ENCODE measurements around the gene KIF18B. TPM values are rescaled to one million over a fixed set of nuclear protein-coding genes. Genes with fewer than 3 reads are reported as not detected.

KIF18B gene
- total and polyA plus RNA-seq, 2 donors (not counting 3 experiments of a cell fraction or from before 2014, with no cell fraction given), result 24.5 to 50.3 TPM

DNA sequence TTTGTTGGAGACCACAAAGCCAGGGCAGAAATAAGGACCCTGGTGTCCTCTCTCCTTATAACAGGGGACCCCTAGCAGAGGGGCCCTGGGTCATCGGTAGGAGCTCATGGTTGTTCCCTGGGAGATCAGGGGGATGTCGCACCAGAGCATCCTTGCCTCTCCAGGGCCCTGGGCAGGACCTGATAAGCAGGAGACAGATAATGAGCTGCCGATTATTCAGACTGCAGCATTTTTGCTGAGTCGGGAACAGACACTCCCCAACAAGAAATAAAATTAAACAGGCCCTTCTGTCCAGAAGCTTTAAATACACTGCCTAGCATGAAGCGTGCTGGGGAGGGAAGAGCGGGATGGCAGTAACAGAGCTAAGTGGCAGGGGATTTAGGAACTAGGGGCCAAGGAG lies 16.9 kb downstream of the KIF18B start:
- no peaks in the 10 kb centered on the region for H4K20me1 ChIP-seq (replicated peaks; ENCODE audit: control insufficient read depth, extremely low read depth, insufficient read depth, low read length)
- dilution Hi-C loops (cut with MboI; ENCODE audit: extremely low pct_ligation_motif_present, low sequenced_read_pairs) (no loop called here), intact Hi-C loops (cut with micrococcal nuclease) (no loop called here)
- H3K4me3 ChIP-seq (replicated peaks in 1 of 3; ENCODE audit: insufficient read depth in 1 of 3, low read depth in 1 of 3, low read length in 3 of 3), result no peak overlapping the region
- no TSS peak for BruUV-seq (replicated peaks)
- no peak for FAIRE-seq
- no peaks in the 10 kb centered on the region for H3K9me3 ChIP-seq (replicated peaks; ENCODE audit: control insufficient read depth, insufficient read depth, low read length)
- no peak overlapping the region for H3K27ac ChIP-seq (ENCODE audit: insufficient read depth, low read depth, low read length)
- H3K9me1 ChIP-seq (replicated peaks; ENCODE audit: control insufficient read depth, extremely low read depth, insufficient read depth, low read length), result no peaks in the 10 kb centered on the region
- no peak overlapping the region for H3K4me2 ChIP-seq (ENCODE audit: insufficient read depth, low read length)
- no peak overlapping the region for H3K9ac ChIP-seq (replicated peaks; ENCODE audit: extremely low read depth, insufficient read depth, low read length)
- no peaks in the 10 kb centered on the region for H3K4me1 ChIP-seq (ENCODE audit: control insufficient read depth, extremely low read depth, insufficient read depth, low read length)
- POLR2A ChIA-PET, result no interaction called here
- no peak for DNase-seq (ENCODE audit: low read depth, low spot score)
- CTCF ChIA-PET, result interaction anchor here (0.9 to 2.4 kb wide), 5 partner anchors 9 to 94 kb away, joined by 3 to 16 read pairs (median 5); no protein-coding TSS in a partner anchor
- no peaks in the 10 kb centered on the region for H3K79me2 ChIP-seq (ENCODE audit: control insufficient read depth, insufficient read depth, low read length)
- peaks cover 16 to 22% of the 10 kb centered on the region in 2 experiments for H3K36me3 ChIP-seq (ENCODE audit: control insufficient read depth in 2 of 2, extremely low read depth in 1 of 2, insufficient read depth in 2 of 2, low read length in 2 of 2)
- TF ChIP-seq POLR2A (IDR thresholded peaks at IDR 0.05; ENCODE audit: low read depth, low read length) (no peak), GATA2 (IDR thresholded peaks at IDR 0.05; ENCODE audit: insufficient read depth, insufficient read length, low read depth, low read length) (no peak), MYC (IDR thresholded peaks at IDR 0.05; ENCODE audit: low read depth, low read length) (no peak), EZH2 (IDR thresholded peaks at IDR 0.05; ENCODE audit: borderline replicate concordance, low read depth, low read length, severe bottlenecking) (no peak), JUN (IDR thresholded peaks at IDR 0.05; ENCODE audit: borderline replicate concordance, insufficient read depth, insufficient read length, low read depth) (no peak), FOS (IDR thresholded peaks at IDR 0.05; ENCODE audit: borderline replicate concordance, insufficient read depth, low read length) (no peak), POLR2AphosphoS5 (IDR thresholded peaks at IDR 0.05; ENCODE audit: insufficient read depth, low read depth, low read length) (no peak), MAX (IDR thresholded peaks at IDR 0.05; ENCODE audit: insufficient read depth, insufficient read length) (no peak)
- TF ChIP-seq, protein P1, sequence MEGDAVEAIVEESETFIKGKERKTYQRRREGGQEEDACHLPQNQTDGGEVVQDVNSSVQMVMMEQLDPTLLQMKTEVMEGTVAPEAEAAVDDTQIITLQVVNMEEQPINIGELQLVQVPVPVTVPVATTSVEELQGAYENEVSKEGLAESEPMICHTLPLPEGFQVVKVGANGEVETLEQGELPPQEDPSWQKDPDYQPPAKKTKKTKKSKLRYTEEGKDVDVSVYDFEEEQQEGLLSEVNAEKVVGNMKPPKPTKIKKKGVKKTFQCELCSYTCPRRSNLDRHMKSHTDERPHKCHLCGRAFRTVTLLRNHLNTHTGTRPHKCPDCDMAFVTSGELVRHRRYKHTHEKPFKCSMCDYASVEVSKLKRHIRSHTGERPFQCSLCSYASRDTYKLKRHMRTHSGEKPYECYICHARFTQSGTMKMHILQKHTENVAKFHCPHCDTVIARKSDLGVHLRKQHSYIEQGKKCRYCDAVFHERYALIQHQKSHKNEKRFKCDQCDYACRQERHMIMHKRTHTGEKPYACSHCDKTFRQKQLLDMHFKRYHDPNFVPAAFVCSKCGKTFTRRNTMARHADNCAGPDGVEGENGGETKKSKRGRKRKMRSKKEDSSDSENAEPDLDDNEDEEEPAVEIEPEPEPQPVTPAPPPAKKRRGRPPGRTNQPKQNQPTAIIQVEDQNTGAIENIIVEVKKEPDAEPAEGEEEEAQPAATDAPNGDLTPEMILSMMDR (IDR thresholded peaks at IDR 0.05; ENCODE audit: extremely low read depth in 1 of 2, insufficient read depth in 1 of 2, low read depth in 1 of 2, low read length in 2 of 2), result no peak
- no peak overlapping the region for H2AFZ ChIP-seq (ENCODE audit: low read depth, low read length)
- H3K27me3 ChIP-seq (ENCODE audit: control insufficient read depth in 2 of 2, insufficient read depth in 2 of 2, low read length in 2 of 2), result no peaks in the 10 kb centered on the region

Data from endothelial cell of umbilical vein (primary cell).